PC-3 (cell line): ENCODE data around the gene TEX13C. TPM values are rescaled to one million over a fixed set of nuclear protein-coding genes. Genes with fewer than 3 reads are reported as not detected.

Experiments
- ATAC-seq: fragments of 200-7000 bp; cut with Tn5 transposase; 2 replicates; pipeline ENCODE4 v1.9.1; 2020; ENCODE audit warnings: mild to moderate bottlenecking, moderate library complexity
- BruUV-seq: library from RNA; stranded (reverse); fragments of 400-500 nt; replicated peaks from 2 replicates; lab custom pipeline; 2021; lab: Mats Ljungman, UMichigan
- CTCF ChIA-PET: fragments of 300-600 bp; sonication (Branson Sonifier 250); formaldehyde crosslinking; loops from one replicate; lab custom pipeline; 2022; ENCODE audit warnings: antibody characterized with exemption; lab: Charles Lee
- POLR2A ChIA-PET: fragments of 300-600 bp; sonication (Branson Sonifier 250); formaldehyde crosslinking; loops from one replicate; lab custom pipeline; 2022; ENCODE audit warnings: antibody characterized with exemption; ENCODE audit not compliant: unreplicated experiment; lab: Charles Lee
- DNase-seq: peaks from one replicate; pipeline ENCODE4 v3.0.0-alpha.2; 2015
- H2AFZ ChIP-seq: fragments of 300-600 bp; sonication (generic); 2 replicates; pipeline ENCODE4 v1.6.0; 2016; ENCODE audit warnings: antibody characterized with exemption, low read length
- H3F3A ChIP-seq: fragments of 300-600 bp; sonication (generic); one replicate; pipeline ENCODE4 v1.6.0; 2017; ENCODE audit warnings: antibody characterized with exemption, low read length, control low read depth, mild to moderate bottlenecking; ENCODE audit not compliant: unreplicated experiment
- H3K27ac ChIP-seq: fragments of 300-600 bp; sonication (generic); 2 replicates; pipeline ENCODE4 v1.5.1; 2016; ENCODE audit warnings: mild to moderate bottlenecking, low read length
- H3K27me3 ChIP-seq: fragments of 300-600 bp; sonication (generic); 2 replicates; pipeline ENCODE4 v1.6.1; 2016; ENCODE audit warnings: low read length, mixed read lengths
- H3K36me3 ChIP-seq: fragments of 300-600 bp; sonication (generic); 2 replicates; pipeline ENCODE4 v1.6.1; 2016; ENCODE audit warnings: low read depth, mixed run types, low read length, mixed read lengths
- H3K4me1 ChIP-seq: fragments of 300-600 bp; sonication (generic); 2 replicates; pipeline ENCODE4 v1.5.1; 2016; ENCODE audit warnings: low read length; ENCODE audit not compliant: insufficient read depth
- H3K4me2 ChIP-seq: fragments of 300-600 bp; sonication (generic); 2 replicates; pipeline ENCODE4 v1.6.0; 2016; ENCODE audit warnings: low read length
- H3K4me3 ChIP-seq: fragments of 300-600 bp; sonication (generic); 2 replicates; pipeline ENCODE4 v1.5.1; 2016; ENCODE audit warnings: mild to moderate bottlenecking, low read length, mixed read lengths
- H3K79me2 ChIP-seq: fragments of 300-600 bp; sonication (generic); 2 replicates; pipeline ENCODE4 v1.6.1; 2017; ENCODE audit warnings: low read length, mixed read lengths
- H3K9ac ChIP-seq: fragments of 300-600 bp; sonication (generic); 2 replicates; pipeline ENCODE4 v1.6.0; 2016; ENCODE audit warnings: mild to moderate bottlenecking, low read length
- H3K9me2 ChIP-seq: fragments of 300-600 bp; sonication (generic); replicated peaks from 2 replicates; pipeline ENCODE4 v1.6.1; 2016; ENCODE audit warnings: mixed run types, low read length, mixed read lengths
- H3K9me3 ChIP-seq: fragments of 300-600 bp; sonication (generic); 2 replicates; pipeline ENCODE4 v1.6.1; 2016; ENCODE audit warnings: low read length, mixed read lengths
- H4K20me1 ChIP-seq: fragments of 300-600 bp; sonication (generic); 2 replicates; pipeline ENCODE4 v1.6.1; 2016; ENCODE audit warnings: low read length, mixed read lengths
- CTCF ChIP-seq: fragments of 300-600 bp; sonication (generic); conservative IDR thresholded peaks from 2 replicates; pipeline ENCODE4 v1.5.1; 2017; ENCODE audit warnings: antibody characterized with exemption, low read depth, mild to moderate bottlenecking, low read length
- EZH2 ChIP-seq: fragments of 300-600 bp; sonication (generic); IDR thresholded peaks from one replicate; pipeline ENCODE4 v1.6.1; 2017; ENCODE audit warnings: antibody characterized with exemption, mild to moderate bottlenecking, low read length; ENCODE audit not compliant: unreplicated experiment
- EZH2phosphoT487 ChIP-seq: fragments of 300-600 bp; sonication (generic); IDR thresholded peaks from 2 replicates; pipeline ENCODE4 v1.6.1; 2018; ENCODE audit warnings: mild to moderate bottlenecking, antibody characterized with exemption, low read length, borderline replicate concordance
- intact Hi-C: fragments of 100-400 bp; cut with micrococcal nuclease; formaldehyde crosslinking; loops from 2 replicates; pipeline ENCODE4 v1.9.0; 2023
- total RNA-seq: library from RNA; depleted of rRNA; stranded (reverse); fragments of >200 nt; gene quantifications from 2 replicates; pipeline ENCODE4 v1.2.3, GENCODE V29; 2014

TEX13C gene
- total RNA-seq, 1 experiment from 2014 or later = not detected

- Histone ChIP-seq H3K36me3 (no peaks in the 10 kb centered on the region), H3K9ac (no peak overlapping the region), H3K4me2 (peak overlapping the region; percentile 76), H3K27ac (peak overlapping the region; percentile 82), H3K4me1 (peaks cover 43% of the 10 kb centered on the region), H2AFZ (no peak overlapping the region), H3K9me2 (no peaks in the 10 kb centered on the region), H3K79me2 (no peaks in the 10 kb centered on the region), H4K20me1 (no peaks in the 10 kb centered on the region), H3K9me3 (no peaks in the 10 kb centered on the region), H3F3A (peaks cover 6% of the 10 kb centered on the region), H3K27me3 (no peaks in the 10 kb centered on the region), H3K4me3 (no peak overlapping the region)
- ChIA-PET POLR2A (no interaction called here), CTCF (no interaction called here)
- no TSS peak for BruUV-seq
- intact Hi-C loops = loop anchor here (10.0 kb wide), 1 partner anchor 91 kb away; no protein-coding TSS in a partner anchor
- peak; percentile 60 for ATAC-seq
- DNase-seq = peak; percentile 70
- no peak for TF ChIP-seq CTCF
- no peak for TF ChIP-seq EZH2phosphoT487
- TF ChIP-seq EZH2 = no peak
Observed at GRCh38 chrX:125295337-125295736, 24.3 kb upstream of the TEX13C start.

GRCh38 chrX:125298871-125299270 is 20.8 kb upstream of the TEX13C start:
- no peak overlapping the region for H3K27ac ChIP-seq
- no peaks in the 10 kb centered on the region for H3K9me2 ChIP-seq
- peaks cover 6% of the 10 kb centered on the region for H3F3A ChIP-seq
- H4K20me1 ChIP-seq = no peaks in the 10 kb centered on the region
- DNase-seq = no peak
- no peak for TF ChIP-seq EZH2phosphoT487
- TF ChIP-seq EZH2 = no peak
- TF ChIP-seq CTCF = no peak
- no peaks in the 10 kb centered on the region for H3K9me3 ChIP-seq
- no peak for ATAC-seq
- H3K9ac ChIP-seq = no peak overlapping the region
- BruUV-seq = no TSS peak
- ChIA-PET CTCF (no interaction called here), POLR2A (no interaction called here)
- no peak overlapping the region for H2AFZ ChIP-seq
- no peaks in the 10 kb centered on the region for H3K79me2 ChIP-seq
- intact Hi-C loops = loop anchor here (10.0 kb wide), 1 partner anchor 94 kb away; no protein-coding TSS in a partner anchor
- no peak overlapping the region for H3K4me2 ChIP-seq
- H3K4me3 ChIP-seq = no peak overlapping the region
- peaks cover 20% of the 10 kb centered on the region for H3K4me1 ChIP-seq
- H3K36me3 ChIP-seq = no peaks in the 10 kb centered on the region
- H3K27me3 ChIP-seq = no peaks in the 10 kb centered on the region

- ATAC-seq (no peak), DNase-seq (no peak)
- Histone ChIP-seq H3F3A (no peaks in the 10 kb centered on the region), H4K20me1 (no peaks in the 10 kb centered on the region), H3K4me2 (no peak overlapping the region), H3K4me1 (peaks cover 4% of the 10 kb centered on the region; the same call in 1 of the 2 replicates), H3K9me3 (no peaks in the 10 kb centered on the region), H2AFZ (no peak overlapping the region), H3K27me3 (no peaks in the 10 kb centered on the region), H3K9me2 (no peaks in the 10 kb centered on the region), H3K36me3 (no peaks in the 10 kb centered on the region), H3K4me3 (no peak overlapping the region), H3K27ac (no peak overlapping the region), H3K79me2 (no peaks in the 10 kb centered on the region), H3K9ac (no peak overlapping the region)
- ChIA-PET CTCF (no interaction called here), POLR2A (no interaction called here)
- no peak for TF ChIP-seq EZH2phosphoT487
- no peak for TF ChIP-seq EZH2
- no peak for TF ChIP-seq CTCF
- intact Hi-C loops = loop anchor here (1.0 kb wide), 1 partner anchor 25 kb away; no protein-coding TSS in a partner anchor
- no TSS peak for BruUV-seq
Observed at GRCh38 chrX:125306335-125306866, 13.3 kb upstream of the TEX13C start.
